Activated effector memory CD4-positive, alpha-beta T cell treated with anti-CD3 and anti-CD28 coated beads, Interleukin-2, amount 50 U/mL, for 16 hours (primary cell): ENCODE data around the gene KCNQ2.

ENCODE experiments used
- DNase-seq: peaks from one replicate; pipeline ENCODE4 v3.0.0-alpha.2; 2020

The KCNQ2 gene

DNA sequence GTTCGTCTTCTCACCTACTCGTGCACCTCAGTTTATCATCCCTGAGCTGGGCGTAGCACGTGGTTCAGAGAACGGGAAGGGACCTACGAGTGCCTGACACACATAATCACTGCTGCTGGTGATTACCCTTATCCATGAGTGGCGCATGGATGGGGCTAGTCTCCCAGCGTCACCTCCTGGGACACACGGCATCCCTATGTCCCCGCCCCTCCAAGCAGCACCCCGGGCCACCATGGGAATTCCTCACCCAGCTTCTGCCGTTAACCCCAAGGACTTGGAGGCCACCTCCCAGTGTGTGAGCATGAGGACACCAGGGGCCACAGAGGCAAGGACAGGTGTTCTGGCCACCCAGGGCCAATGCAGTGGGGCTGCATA, 121.1 kb downstream of the KCNQ2 start:
- no peak for DNase-seq

DNA sequence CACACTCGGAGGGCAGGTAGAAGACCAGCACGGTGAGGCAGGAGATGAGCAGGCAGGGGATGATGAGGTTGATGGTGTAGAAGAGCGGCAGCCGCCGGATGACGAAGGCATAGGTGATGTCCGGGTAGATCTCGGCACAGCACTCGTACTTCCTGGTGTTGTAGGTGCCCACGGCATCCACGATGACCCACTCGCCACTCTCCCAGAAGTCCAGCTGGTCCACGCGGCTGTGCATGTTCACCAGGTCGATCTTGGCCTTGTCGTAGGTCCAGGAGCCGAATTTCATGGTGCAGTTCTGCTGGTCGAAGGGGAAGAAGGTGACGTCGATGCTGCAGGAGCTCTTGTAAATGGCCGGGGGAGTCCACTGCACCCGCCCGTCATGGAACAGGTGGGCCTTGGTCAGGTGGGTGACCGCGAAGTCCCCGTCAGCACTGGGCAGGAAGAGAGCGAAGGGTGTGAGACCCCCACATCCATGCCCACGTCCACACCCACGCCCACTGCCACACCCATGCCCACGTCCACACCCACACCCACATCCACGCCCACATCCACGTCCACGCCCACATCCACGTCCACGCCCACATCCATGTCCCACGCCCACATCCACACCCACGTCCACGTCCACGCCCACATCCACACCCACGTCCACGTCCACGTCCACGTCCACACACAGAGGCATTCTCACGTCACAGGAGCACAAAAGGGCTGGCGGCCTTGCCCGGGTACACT, 121.7 kb downstream of the KCNQ2 start:
- no peak for DNase-seq
